GM12865 (cell line): Measurements from ENCODE around the gene PASD1.

Experiments
- DNase-seq: peaks from one replicate; pipeline ENCODE4 v3.0.0; 2010; ENCODE audit warnings: low read depth
- H3K4me3 ChIP-seq: 2 replicates; pipeline ENCODE4 v1.5.1; 2011; ENCODE audit warnings: mild to moderate bottlenecking, low read depth, low read length, control low read depth
- TF ChIP-seq, protein P1 (sequence below): IDR thresholded peaks from 2 replicates; pipeline ENCODE4 v1.5.1; 2011; ENCODE audit warnings: low read length, control low read depth, low read depth, inconsistent platforms; ENCODE audit not compliant: insufficient read depth; ENCODE audit errors: missing control alignments

PASD1 gene

DNA sequence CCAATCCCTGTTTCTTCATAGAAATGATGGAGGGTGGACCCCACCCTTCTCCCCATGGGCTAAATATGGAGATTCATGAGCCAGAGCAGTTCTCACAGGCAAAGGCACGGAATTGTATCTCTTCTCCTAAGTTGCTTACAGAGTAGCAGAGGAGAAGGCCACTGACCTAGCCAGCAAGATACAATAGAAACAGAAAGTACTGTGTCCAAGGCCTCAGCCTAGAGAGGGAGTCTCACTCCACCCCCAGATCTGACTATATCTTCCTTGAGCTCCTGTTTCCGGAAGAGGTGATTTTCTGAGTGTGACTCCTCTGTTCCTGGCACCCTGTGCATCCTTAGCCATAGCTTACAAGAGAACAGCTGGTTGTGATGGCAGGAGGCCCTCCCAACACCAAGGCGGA lies 152.3 kb downstream of the PASD1 start, which contains the start of gene FATE1:
TSS of gene FATE1 (plus strand) at position 284 of the 400 bp plus-strand sequence. CDS start at position 369, 85 bp downstream.
- H3K4me3 ChIP-seq: no peak within 1 kb of the TSS
- TF ChIP-seq, protein P1, sequence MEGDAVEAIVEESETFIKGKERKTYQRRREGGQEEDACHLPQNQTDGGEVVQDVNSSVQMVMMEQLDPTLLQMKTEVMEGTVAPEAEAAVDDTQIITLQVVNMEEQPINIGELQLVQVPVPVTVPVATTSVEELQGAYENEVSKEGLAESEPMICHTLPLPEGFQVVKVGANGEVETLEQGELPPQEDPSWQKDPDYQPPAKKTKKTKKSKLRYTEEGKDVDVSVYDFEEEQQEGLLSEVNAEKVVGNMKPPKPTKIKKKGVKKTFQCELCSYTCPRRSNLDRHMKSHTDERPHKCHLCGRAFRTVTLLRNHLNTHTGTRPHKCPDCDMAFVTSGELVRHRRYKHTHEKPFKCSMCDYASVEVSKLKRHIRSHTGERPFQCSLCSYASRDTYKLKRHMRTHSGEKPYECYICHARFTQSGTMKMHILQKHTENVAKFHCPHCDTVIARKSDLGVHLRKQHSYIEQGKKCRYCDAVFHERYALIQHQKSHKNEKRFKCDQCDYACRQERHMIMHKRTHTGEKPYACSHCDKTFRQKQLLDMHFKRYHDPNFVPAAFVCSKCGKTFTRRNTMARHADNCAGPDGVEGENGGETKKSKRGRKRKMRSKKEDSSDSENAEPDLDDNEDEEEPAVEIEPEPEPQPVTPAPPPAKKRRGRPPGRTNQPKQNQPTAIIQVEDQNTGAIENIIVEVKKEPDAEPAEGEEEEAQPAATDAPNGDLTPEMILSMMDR: no peak

DNA sequence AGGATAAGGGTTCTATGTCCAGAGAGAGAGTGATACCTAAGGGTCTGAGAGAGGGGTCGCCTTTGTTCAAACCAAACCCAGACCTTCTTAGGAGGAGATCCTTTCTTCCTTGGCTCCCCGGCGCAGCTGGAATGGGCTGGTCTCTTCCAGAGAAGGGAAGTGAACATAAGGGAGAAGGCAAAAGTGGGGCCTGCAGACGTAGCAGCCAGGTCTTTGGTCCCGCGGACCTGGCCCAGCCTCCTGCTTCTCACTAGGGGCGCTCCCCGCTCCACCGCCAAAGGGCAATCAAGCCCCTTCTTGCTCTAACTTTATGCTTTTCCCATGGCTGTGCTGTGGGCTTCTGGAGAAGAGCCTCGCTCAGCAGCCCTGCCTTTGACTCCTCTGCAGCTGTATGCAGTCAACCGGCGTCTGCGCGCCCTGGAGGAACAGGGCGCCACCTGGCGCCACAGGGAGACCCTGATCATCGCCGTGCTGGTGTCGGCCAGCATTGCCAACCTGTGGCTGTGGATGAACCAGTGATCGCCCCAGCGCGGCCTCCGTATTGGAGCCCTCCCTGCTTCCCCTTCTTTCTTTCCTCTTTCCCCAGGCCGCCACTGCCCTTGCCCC lies 158.9 kb downstream of the PASD1 start:
- DNase-seq: no peak
- TF ChIP-seq, protein P1: no peak
- no peak overlapping the region for H3K4me3 ChIP-seq

More for the DNA sequence above, 152.3 kb downstream of the PASD1 start, which contains the start of gene FATE1:
- DNase-seq: no peak

DNA sequence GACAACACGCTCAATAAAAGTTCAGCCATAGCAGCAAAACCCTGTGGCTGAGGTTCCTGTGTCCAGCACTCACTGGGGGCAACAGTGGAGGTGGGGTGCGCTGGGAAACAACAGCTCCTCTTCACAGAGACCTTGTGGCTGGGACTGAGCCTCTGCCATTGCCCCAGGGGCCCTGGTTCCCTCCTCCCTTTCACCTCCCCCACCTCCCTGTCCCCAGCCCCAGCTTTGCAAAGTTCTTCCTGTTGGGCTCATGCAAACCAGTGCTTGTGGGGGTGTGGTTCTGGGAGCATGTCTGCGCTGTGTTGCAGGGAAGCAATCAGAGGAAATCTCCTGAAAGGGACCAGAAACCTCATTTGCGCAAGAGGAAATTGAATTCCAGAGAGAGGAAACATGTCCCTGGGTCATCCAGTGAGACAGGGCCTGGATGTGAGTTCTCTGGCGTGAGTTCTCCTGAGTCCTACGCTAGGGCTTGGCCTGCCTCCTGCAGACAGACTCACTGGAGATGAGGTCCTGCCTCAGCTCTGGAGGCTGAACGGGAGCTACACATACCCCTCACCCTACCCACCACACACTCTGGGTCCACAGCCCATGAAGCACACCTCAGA lies 159.8 kb downstream of the PASD1 start:
- H3K4me3 ChIP-seq: no peak overlapping the region
- TF ChIP-seq, protein P1: no peak
- DNase-seq: no peak

DNA sequence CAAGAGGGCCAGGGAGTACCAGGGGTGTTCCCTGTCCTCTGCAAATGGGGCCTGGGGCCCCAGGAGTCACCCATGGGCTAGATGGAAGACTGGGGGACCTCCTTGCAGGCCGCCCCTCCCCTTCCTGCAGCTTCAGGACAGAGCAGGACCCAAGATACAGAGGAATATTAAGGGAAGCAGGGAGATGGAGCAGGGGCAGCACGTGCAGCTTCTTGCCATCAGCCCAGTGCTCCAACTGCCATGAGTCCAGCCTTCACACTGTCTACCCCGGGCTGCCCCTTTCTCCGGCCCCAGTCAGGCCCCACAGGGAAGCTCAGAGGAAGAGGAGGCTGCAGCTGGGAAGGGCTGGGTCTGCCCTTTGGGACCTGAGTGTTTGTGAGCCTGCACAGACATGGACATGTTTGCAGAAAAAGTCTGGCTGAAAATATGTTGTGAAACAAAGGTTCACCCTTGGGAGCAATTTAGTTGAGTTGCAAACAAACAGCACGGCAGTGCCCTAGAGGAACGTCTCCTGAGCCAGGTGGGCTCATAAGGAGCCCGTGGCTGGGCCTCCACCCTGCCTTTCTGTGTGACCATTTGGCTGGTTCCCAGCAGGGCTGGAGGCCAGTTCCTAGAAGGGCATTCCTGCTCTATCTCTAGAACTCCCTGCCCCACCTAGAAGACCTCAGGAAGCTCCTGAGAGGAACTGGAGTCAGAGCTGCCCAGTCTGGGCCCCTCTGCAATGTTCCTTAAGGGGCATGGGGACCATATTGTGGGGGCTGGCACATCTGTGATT lies 161.3 kb downstream of the PASD1 start:
- no peak for DNase-seq
- no peak overlapping the region for H3K4me3 ChIP-seq
- TF ChIP-seq, protein P1: no peak

DNA sequence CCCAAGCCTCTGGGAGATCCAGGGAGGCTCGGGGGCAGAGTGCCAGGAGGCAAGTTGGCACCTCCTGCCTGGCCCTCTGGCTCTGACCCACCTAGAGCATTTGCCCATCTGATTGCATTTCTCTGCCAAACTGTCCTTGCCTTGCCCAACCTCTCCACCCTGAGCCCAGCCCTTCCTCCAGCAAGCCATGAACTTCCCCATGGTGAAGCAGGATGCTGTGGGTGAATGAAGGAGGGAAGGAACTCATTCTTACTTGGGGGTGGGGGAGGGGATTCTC lies 161.8 kb downstream of the PASD1 start:
- H3K4me3 ChIP-seq: no peak overlapping the region
- TF ChIP-seq, protein P1: no peak
- no peak for DNase-seq
